AG20443 (cell line): ENCODE data around the gene NRM.
"Not testable (repeated sequence)": the region's sequence is repeated elsewhere in the genome, so short reads cannot be mapped to it uniquely, and the experiment has no call there.

Source experiments
- DNase-seq: peaks from one replicate; pipeline ENCODE4 v3.0.0; 2012; ENCODE audit warnings: low spot score, mixed read lengths

NRM gene

GRCh38 chr6:30664994-30665767 lies 25.6 kb downstream of the NRM start:
- no peak for DNase-seq

DNA sequence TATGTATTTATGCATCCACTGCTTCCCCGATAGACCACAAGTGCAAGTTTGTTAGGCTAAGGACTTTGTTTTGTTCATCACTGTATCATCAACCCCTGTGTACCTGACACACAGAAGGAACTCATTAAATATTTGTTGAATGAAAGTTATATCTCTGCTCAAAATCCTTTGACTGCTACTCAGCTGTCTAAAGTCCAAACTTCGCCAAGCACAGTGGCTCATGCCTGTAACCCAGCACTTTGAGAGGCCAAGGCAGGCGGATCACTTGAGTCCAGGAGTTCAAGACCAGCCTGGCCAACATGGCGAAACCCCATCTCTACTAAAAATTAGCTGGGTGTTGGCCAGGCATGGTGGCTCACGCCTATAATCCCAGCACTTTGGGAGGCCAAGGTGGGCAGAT lies 32.9 kb downstream of the NRM start:
- DNase-seq, result not testable (repeated sequence)

- no peak for DNase-seq
Measured at GRCh38 chr6:30657454-30657853, 33.3 kb downstream of the NRM start.

- DNase-seq, result no peak
Measured at GRCh38 chr6:30656513-30656912, 34.3 kb downstream of the NRM start.

DNA sequence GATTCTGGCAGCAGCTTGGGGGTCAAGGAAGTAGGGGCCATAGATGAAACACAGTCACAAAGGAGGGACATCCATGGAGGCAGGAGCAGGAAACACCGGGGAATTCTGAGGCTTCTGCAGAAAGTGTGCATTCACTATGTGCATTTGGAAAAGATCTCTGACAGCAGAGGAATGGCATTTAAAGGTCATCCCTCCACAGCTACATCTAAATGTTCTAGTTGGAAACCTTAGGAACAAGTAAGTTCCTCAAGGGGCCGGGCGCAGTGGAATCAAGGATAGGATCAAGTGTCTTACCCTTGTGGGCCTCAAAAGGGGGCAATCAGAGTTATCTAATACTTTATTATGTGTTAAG lies 35.1 kb downstream of the NRM start:
- DNase-seq, result no peak

DNA sequence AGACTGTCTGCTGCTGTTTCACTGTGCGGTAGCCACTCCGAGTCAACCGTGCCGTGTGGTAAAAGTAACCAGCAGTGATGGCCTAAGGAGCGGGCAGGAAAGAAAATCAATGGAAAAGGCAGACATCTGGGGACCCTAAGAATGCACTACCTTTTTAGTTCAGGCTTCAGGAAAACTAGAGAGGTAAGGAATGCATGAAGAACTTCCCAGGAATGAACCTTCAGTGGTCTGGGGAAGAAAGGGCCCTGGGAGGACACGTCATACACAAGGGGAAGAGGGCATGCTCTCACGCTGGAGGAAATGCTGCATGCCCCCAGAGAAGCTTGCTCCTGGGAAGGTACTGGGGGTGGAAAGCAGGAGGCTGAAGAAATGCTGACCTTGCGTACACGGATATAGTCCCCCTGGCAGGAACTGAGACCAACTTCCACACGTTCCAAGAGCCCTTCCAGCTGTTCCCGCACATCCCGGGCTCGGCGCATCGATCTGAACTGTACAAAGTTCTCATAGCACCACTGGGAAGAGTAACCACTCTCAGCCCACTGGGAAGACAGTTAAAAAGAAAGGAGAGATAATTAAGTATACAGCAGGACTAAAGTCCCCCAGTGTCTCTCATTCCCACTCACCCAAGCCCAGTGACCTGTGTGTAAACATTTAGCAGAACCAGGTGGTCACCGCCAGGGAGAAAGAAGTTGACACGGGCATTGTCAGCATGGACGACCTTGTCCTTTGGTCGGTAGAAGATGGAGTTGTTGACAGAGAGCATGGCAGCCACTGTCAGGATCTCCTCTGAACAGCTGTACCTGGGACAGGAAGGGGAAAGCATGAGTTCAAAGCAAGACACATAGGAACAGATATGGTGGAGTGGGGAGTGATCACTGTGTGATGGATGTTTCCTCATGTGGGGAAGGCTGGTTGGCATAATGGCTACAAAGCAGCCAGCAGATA lies 35.7 kb downstream of the NRM start:
- no peak for DNase-seq

DNA sequence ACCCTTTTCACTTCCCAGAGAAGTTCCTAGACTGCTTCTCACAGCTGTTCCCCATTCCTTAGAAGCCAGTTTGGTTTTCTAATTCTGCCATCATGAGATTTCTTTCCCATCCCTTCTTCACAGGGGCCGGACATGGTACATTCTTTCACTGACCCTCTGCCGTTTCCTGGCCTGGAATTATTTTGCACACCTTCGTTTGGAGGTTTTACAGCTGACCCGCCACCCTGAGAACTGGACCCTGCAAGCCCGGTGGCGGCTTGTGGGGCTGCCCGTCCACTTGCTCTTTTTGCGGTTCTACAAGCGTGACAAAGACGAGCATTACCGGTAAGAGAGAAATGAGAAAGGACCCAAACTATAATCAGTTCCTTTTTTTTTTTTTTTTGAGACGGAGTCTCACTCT lies 39.6 kb downstream of the NRM start:
- DNase-seq, result no peak

DNA sequence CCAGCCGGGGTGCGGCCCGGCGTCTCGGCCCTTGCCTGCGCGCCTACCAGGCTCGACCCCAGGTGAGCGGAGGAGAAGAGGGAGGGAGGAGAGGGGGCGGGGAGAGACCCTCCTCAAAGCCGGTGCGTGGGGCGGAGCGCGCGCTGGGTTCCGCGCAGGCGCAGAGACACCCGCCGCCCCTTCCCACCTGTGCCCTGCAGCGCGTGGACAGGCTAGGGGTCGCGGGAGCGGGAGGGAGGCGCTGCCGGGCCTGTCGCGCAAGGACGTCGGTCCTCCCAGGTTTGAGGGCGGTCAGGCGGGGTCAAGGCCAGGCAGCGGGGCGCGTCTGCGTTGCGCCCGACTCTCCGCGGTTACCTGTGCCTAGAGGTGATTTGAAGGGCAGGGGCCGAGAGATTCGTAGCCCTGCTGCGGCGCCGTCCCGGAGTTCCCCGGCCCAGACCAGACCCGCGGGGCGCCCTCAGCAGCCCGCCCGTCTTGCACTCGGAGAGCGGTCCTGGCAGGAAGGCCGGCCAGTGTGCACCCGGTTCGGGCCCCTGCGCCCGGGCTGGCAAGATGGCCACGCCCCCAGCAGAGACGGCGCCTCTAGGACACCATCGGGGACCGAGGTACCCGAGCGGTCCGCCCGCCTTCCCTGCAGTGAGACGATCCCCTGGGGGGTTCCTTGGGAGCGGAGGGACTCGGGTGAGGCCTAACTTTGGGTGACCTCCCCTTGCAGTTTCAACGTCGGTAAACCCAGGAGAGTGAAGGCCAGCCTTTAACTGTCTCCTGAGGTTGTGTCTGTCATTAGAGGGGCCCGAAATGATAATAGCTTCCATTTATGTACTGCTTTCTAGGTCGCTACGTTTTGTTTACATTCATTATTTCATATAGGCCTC lies 43.3 kb downstream of the NRM start:
- DNase-seq, result peak; percentile 89

- DNase-seq, result peak; percentile 100
Measured at GRCh38 chr6:30646450-30647241, 44.1 kb downstream of the NRM start, which contains the start of gene C6orf136. Gene C6orf136 (plus strand): TSS chr6:30647133. CDS start chr6:30647232, 99 bp downstream.

- DNase-seq, result no peak
Measured at GRCh38 chr6:30645989-30646388, 44.8 kb downstream of the NRM start.

GRCh38 chr6:30644769-30645168 lies 46.0 kb downstream of the NRM start:
- DNase-seq, result no peak

DNA sequence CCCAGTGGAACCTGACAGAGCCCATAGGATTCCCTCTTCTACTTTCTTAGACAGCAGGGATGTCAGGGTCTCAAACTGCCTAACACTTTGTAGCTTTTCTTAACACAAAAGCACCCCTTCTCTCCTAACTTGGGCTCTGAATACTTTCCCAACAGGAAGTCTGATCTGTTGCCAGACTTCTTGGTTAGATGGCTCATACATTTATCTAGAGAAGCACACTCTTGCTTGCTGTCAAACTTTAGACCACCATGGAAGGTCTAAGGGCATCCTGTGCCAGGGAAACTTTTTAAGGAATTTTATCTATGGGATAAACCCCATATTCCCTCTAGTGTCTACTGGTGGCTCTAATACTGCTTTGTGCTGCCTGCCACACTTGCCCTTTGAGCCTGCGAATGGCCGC lies 47.1 kb downstream of the NRM start:
- DNase-seq, result no peak

- no peak for DNase-seq
Measured at GRCh38 chr6:30641048-30641447, 49.7 kb downstream of the NRM start.

DNA sequence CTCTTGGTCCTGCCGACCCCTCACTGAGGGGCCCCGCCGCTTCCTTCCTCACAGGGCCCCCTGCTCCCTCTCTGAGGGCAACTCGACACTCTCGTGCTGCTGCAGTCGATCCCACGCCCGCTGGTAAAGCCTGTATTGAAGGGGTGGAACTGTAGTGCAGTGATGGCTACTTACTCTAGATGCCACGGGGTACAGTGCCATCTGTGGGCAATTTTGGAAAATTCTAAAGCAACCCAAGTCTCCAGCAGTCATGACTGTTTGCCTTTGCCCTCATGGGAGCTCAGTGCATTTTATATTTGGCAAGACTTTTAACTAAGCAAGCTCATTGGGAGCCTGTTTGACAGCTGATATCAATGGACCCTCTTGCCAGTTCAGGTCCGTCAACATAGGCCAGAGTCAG lies 50.3 kb downstream of the NRM start:
- no peak for DNase-seq
